22Rv1 (cell line): ENCODE data around the gene TRAK1.

Experiments used
- ZFX ChIP-seq: fragments of 450-650 bp; IDR thresholded peaks from 2 replicates; pipeline ENCODE4 v1.6.1; 2017; ENCODE audit warnings: antibody characterized with exemption, borderline replicate concordance
- TF ChIP-seq, protein P1 (sequence below): fragments of 450-650 bp; IDR thresholded peaks from 2 replicates; pipeline ENCODE4 v1.5.1; 2017; ENCODE audit warnings: mild to moderate bottlenecking

DNA sequence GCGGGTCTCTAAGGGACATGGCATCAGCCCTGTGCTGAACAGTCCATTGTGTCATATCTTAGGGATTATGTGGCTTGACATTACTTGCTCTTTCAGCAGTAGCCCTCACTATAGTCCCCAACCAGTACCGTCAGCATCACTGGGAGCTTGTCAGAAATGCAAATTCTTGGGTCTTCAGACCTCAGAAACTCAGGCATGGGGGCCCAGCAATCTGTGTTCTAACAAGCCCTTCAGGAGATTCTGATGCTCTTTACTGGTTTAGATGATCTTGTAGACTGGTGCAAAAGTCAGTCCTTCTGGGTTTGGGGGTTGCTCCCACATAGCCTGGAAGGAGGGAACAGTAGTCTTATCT lies 39.0 kb upstream of the TRAK1 start:
- TF ChIP-seq, protein P1, sequence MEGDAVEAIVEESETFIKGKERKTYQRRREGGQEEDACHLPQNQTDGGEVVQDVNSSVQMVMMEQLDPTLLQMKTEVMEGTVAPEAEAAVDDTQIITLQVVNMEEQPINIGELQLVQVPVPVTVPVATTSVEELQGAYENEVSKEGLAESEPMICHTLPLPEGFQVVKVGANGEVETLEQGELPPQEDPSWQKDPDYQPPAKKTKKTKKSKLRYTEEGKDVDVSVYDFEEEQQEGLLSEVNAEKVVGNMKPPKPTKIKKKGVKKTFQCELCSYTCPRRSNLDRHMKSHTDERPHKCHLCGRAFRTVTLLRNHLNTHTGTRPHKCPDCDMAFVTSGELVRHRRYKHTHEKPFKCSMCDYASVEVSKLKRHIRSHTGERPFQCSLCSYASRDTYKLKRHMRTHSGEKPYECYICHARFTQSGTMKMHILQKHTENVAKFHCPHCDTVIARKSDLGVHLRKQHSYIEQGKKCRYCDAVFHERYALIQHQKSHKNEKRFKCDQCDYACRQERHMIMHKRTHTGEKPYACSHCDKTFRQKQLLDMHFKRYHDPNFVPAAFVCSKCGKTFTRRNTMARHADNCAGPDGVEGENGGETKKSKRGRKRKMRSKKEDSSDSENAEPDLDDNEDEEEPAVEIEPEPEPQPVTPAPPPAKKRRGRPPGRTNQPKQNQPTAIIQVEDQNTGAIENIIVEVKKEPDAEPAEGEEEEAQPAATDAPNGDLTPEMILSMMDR: no peak
- no peak for TF ChIP-seq ZFX
